GM19035 (cell line): ENCODE measurements around the gene OSR1.
"Not testable (repeated sequence)": the region's sequence is repeated elsewhere in the genome, so short reads cannot be mapped to it uniquely, and the experiment has no call there.

Experiments
- ATAC-seq: cut with Tn5 transposase; IDR thresholded peaks from one replicate; pipeline ENCODE4 v1.9.1; 2021; ENCODE audit not compliant: unreplicated experiment

OSR1 gene

GRCh38 chr2:19337202-19337601 lies 21.2 kb downstream of the OSR1 start:
- no peak for ATAC-seq

- ATAC-seq = no peak
Measured at GRCh38 chr2:19336781-19337180, 21.6 kb downstream of the OSR1 start.

GRCh38 chr2:19332503-19332902 lies 25.9 kb downstream of the OSR1 start:
- ATAC-seq = no peak

GRCh38 chr2:19331450-19331849 lies 27.0 kb downstream of the OSR1 start:
- ATAC-seq = no peak

- ATAC-seq = no peak
Measured at GRCh38 chr2:19330436-19330835, 28.0 kb downstream of the OSR1 start.

- ATAC-seq = no peak
Measured at GRCh38 chr2:19329445-19329844, 29.0 kb downstream of the OSR1 start.

- ATAC-seq = no peak
Measured at GRCh38 chr2:19327496-19327895, 30.9 kb downstream of the OSR1 start.

GRCh38 chr2:19321946-19322345 lies 36.5 kb downstream of the OSR1 start:
- no peak for ATAC-seq

GRCh38 chr2:19320813-19321212 lies 37.6 kb downstream of the OSR1 start:
- no peak for ATAC-seq

- ATAC-seq = no peak
Measured at GRCh38 chr2:19319698-19320097, 38.7 kb downstream of the OSR1 start.

GRCh38 chr2:19319064-19319463 lies 39.4 kb downstream of the OSR1 start:
- no peak for ATAC-seq

GRCh38 chr2:19313553-19313952 lies 44.9 kb downstream of the OSR1 start:
- no peak for ATAC-seq

- peak; percentile 80 for ATAC-seq
Measured at GRCh38 chr2:19312949-19313348, 45.5 kb downstream of the OSR1 start.

- not testable (repeated sequence) for ATAC-seq
Measured at GRCh38 chr2:19306065-19306464, 52.4 kb downstream of the OSR1 start.

- ATAC-seq = not testable (repeated sequence)
Measured at GRCh38 chr2:19305400-19306055, 52.9 kb downstream of the OSR1 start.

- ATAC-seq = no peak
Measured at GRCh38 chr2:19301706-19302105, 56.7 kb downstream of the OSR1 start.
